ENCODE measurements around the gene FOXN3. TPM values are rescaled to one million over a fixed set of nuclear protein-coding genes. Genes with fewer than 3 reads are reported as not detected.

The FOXN3 gene
- polyA plus RNA-seq, 1 experiment, result 46.5 TPM

GRCh38 chr14:89188492-89188891 is 228.5 kb downstream of the FOXN3 start:
- Histone ChIP-seq H3K27ac (ENCODE audit: low read depth, low read length) (no peak overlapping the region), H3K4me3 (ENCODE audit: low read depth, low read length) (no peak overlapping the region), H3K27me3 (ENCODE audit: control insufficient read depth, insufficient read depth, low read length) (no peaks in the 10 kb centered on the region), H3K9me3 (ENCODE audit: control insufficient read depth, insufficient read depth, low read length) (no peaks in the 10 kb centered on the region)
- POLR2A ChIA-PET, result no interaction called here
- no peak for DNase-seq (ENCODE audit: low read depth, low spot score)
- CTCF ChIA-PET, result interaction anchor here (0.6 kb wide), 1 partner anchor 576 kb away, joined by 3 read pairs; no protein-coding TSS in a partner anchor
- no peak for TF ChIP-seq CTCF (IDR thresholded peaks at IDR 0.05; ENCODE audit: low read depth, low read length)

GRCh38 chr14:89187501-89187900 is 229.5 kb downstream of the FOXN3 start:
- Histone ChIP-seq H3K9me3 (ENCODE audit: control insufficient read depth, insufficient read depth, low read length) (no peaks in the 10 kb centered on the region), H3K27me3 (ENCODE audit: control insufficient read depth, insufficient read depth, low read length) (no peaks in the 10 kb centered on the region), H3K27ac (ENCODE audit: low read depth, low read length) (no peak overlapping the region), H3K4me3 (ENCODE audit: low read depth, low read length) (no peak overlapping the region)
- no peak for DNase-seq (ENCODE audit: low read depth, low spot score)
- ChIA-PET POLR2A (no interaction called here), CTCF (no interaction called here)
- no peak for TF ChIP-seq CTCF (IDR thresholded peaks at IDR 0.05; ENCODE audit: low read depth, low read length)

- H3K4me3 ChIP-seq (ENCODE audit: low read depth, low read length), result no peak overlapping the region
- no peaks in the 10 kb centered on the region for H3K27me3 ChIP-seq (ENCODE audit: control insufficient read depth, insufficient read depth, low read length)
- no peak for TF ChIP-seq CTCF (IDR thresholded peaks at IDR 0.05; ENCODE audit: low read depth, low read length)
- no peak for DNase-seq (ENCODE audit: low read depth, low spot score)
- H3K9me3 ChIP-seq (ENCODE audit: control insufficient read depth, insufficient read depth, low read length), result no peaks in the 10 kb centered on the region
- H3K27ac ChIP-seq (ENCODE audit: low read depth, low read length), result no peak overlapping the region
- ChIA-PET CTCF (interaction anchor here (1.1 to 1.2 kb wide), 2 partner anchors 11 to 728 kb away, joined by 3 to 4 read pairs; no protein-coding TSS in a partner anchor), POLR2A (no interaction called here)
Observed at GRCh38 chr14:89186856-89187376, 230.1 kb downstream of the FOXN3 start.

GRCh38 chr14:89185919-89186855 is 230.8 kb downstream of the FOXN3 start:
- H3K9me3 ChIP-seq (ENCODE audit: control insufficient read depth, insufficient read depth, low read length), result no peaks in the 10 kb centered on the region
- H3K27ac ChIP-seq (ENCODE audit: low read depth, low read length), result no peak overlapping the region
- no peak for TF ChIP-seq CTCF (IDR thresholded peaks at IDR 0.05; ENCODE audit: low read depth, low read length)
- no peaks in the 10 kb centered on the region for H3K27me3 ChIP-seq (ENCODE audit: control insufficient read depth, insufficient read depth, low read length)
- H3K4me3 ChIP-seq (ENCODE audit: low read depth, low read length), result no peak overlapping the region
- DNase-seq (ENCODE audit: low read depth, low spot score), result peak; percentile 41
- ChIA-PET POLR2A (no interaction called here), CTCF (interaction anchor here (0.6 to 1.2 kb wide), 3 partner anchors 9 to 729 kb away, joined by 3 to 6 read pairs (median 4); no protein-coding TSS in a partner anchor)

DNA sequence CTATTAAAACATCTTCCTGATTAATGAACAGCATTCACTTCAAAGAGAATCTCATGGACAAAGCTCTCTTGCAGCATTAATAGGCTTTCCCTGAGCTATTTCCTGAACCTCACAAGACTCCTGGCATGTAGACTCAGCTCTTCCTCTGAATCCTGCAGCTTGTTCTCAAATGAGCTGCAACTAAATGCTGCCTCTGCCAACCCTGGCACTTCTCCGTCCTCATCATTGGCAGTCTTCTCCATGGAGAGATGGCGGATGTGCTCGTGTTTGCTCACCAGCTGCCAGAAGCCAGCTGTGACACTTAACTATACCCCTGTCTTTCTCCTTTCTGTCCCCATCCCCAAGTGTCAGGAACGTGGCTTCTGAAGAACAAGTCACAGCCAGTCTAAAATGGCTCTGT is 232.1 kb downstream of the FOXN3 start:
- H3K27me3 ChIP-seq (ENCODE audit: control insufficient read depth, insufficient read depth, low read length), result no peaks in the 10 kb centered on the region
- ChIA-PET CTCF (no interaction called here), POLR2A (no interaction called here)
- no peak overlapping the region for H3K27ac ChIP-seq (ENCODE audit: low read depth, low read length)
- no peak overlapping the region for H3K4me3 ChIP-seq (ENCODE audit: low read depth, low read length)
- H3K9me3 ChIP-seq (ENCODE audit: control insufficient read depth, insufficient read depth, low read length), result no peaks in the 10 kb centered on the region
- DNase-seq (ENCODE audit: low read depth, low spot score), result no peak
- no peak for TF ChIP-seq CTCF (IDR thresholded peaks at IDR 0.05; ENCODE audit: low read depth, low read length)
